ENCODE measurements around the gene MAD1L1.

The MAD1L1 gene

GRCh38 chr7:2019711-2020511 lies 212.8 kb downstream of the MAD1L1 start:
- DNase-seq, result no peak

DNA sequence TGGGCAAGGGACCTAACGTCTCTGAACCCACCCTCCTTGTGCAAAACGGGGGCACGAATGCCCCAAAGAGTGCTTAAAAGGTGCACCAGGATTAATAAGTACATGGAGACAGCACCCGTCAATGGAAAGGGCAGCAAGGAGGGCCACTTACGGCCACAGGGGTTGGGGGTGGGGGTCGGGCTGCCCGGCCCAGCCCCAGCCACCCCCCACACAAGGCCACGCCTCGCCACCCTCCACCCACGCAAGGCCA lies 213.4 kb downstream of the MAD1L1 start:
- DNase-seq, result no peak

- DNase-seq, result no peak
Measured at GRCh38 chr7:2018569-2019460, 213.9 kb downstream of the MAD1L1 start.

- DNase-seq, result no peak
Measured at GRCh38 chr7:2017914-2018568, 214.7 kb downstream of the MAD1L1 start.

DNA sequence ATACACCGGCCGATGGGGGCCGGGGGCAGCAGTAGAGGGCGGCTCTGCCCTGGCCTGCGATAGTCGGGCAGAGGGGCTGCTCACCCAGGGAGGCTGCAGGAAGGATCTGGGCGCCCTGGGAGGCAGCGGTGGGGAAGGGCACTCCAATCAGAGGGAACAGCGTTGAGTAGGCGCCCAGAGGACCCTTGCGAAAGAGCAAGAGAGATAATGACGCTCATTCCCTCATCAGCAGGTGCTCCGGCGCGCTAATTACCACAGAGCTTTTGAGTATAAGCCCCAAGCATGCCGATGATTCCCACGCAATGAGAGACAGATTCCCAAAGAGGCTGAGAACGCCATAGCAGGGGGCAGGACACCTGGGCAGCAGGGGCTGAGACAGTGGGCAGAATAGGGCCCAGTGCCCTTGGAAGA lies 215.3 kb downstream of the MAD1L1 start:
- DNase-seq, result no peak

- no peak for DNase-seq
Measured at GRCh38 chr7:2016761-2017480, 215.8 kb downstream of the MAD1L1 start.

DNA sequence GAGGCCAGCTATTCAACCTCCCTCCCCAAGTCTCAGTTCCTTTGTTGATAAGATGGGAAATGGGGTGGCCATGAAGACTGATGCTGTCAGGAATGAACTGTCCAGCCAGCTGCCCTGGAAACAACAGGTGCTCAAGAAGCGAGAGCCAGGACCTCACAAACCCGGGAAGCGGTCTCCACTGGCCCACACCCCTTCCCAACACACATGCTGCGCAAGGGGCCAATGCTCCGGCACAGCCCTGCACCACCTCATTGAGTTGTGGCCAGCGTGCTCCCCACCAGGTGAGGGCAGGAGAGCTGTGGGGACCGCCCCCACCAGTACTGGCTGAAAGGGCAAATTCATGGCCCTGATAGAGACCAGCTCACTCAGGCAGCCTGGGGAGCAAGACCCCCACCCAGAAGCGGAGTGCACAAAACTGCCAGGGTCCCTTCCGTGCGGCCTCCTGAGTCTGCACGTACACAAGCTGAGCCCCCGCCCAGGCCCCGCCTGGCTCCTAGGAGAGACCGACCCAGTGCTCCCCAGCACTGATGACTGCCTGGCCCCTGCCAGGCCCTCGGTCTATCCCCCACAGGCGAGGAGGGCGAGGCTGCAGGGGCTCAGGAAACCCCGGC lies 216.6 kb downstream of the MAD1L1 start:
- DNase-seq, result no peak

DNA sequence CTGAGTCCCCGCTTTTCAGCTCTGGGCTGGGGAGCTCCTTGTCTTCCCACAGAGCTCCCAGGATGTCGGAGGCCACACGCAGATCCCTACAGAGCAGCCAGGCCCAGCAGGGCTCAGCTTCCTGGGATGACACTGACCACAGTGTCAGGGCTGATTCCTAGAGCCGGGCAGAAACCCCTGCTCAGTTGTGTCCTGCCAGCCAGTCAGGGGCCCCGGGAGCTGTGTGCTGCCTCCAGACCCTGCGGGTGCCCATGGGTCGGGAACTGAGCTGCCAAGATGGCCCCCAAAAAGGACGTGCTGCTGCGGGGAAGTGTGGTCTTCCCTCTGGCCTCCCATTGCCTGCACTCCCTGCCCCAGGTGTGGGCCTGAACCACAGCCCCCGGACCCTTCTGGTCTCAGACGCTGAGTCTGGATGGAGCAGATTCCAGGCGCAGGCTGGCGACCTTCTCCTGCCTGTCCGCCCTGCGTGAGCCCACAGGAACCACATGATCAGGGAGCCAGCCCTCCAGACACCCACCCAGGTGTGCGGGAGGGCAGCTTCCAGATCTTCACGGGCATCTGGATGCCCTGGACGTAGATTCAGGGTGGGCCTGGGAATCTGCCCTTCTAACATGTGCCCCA lies 217.4 kb downstream of the MAD1L1 start:
- no peak for DNase-seq

GRCh38 chr7:2014391-2015241 lies 218.1 kb downstream of the MAD1L1 start:
- no peak for DNase-seq

DNA sequence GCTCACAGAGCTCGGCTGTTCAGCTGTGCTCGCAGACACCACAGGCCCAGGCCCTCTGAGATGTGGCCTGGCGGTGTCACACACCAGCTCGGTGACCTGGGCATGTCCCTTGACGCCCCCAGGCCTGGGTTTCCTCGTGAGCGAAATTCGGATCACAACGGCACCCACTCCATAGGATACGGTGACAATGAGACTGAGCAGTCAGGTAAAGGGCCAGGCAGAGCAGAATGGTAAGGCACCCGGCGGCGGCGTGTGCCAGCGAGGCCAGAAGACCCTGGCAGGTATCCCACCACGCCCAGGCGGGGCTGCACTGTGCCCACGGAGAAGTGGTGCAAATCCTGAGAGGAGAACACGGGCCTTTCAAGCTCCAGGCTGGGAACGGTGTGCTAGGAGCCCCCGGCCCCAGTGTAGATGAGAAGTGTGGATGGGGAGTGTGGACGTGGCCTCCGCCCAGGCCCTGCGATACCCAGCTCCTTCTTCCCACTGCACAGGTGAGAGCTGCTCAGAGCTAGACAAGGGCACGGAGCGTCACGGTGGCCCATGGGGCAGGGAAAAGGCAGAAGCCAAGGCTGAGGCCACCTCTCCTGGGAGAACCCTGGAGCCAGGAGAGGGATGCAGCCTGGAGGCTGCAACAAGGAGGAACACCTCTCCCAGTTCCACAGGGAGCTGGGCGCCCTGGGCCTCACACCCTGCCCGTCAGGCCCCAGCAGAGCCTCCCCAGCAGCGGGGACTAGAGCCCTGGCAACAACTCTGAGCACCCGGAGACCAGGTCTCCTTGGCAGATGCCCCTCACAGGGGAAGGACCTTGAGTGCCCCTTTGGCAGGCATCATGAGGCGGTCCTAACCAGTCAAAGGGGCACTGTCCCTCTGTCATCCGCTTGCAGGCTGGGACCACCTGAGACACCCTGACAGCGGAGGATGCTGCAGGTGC lies 219.1 kb downstream of the MAD1L1 start:
- DNase-seq, result no peak

DNA sequence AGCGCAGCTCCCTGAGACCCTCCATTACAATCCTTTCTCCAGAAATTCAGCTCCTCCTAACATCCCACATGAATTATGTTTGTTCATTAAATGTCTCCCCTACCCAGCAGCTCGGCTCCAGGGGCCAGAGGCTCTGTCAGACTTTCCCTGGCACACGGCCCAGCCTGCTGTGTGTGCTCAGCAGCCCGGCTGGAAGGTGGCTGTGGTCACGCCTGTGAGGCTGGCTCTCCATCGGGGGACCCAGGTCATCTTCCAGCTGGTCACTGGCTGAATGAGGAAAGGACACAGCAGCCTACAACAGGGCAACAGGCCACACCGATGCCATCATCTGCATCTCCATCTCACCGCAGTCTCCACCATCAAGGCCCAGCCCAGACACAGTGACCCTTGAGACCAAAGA lies 219.8 kb downstream of the MAD1L1 start:
- no peak for DNase-seq

DNA sequence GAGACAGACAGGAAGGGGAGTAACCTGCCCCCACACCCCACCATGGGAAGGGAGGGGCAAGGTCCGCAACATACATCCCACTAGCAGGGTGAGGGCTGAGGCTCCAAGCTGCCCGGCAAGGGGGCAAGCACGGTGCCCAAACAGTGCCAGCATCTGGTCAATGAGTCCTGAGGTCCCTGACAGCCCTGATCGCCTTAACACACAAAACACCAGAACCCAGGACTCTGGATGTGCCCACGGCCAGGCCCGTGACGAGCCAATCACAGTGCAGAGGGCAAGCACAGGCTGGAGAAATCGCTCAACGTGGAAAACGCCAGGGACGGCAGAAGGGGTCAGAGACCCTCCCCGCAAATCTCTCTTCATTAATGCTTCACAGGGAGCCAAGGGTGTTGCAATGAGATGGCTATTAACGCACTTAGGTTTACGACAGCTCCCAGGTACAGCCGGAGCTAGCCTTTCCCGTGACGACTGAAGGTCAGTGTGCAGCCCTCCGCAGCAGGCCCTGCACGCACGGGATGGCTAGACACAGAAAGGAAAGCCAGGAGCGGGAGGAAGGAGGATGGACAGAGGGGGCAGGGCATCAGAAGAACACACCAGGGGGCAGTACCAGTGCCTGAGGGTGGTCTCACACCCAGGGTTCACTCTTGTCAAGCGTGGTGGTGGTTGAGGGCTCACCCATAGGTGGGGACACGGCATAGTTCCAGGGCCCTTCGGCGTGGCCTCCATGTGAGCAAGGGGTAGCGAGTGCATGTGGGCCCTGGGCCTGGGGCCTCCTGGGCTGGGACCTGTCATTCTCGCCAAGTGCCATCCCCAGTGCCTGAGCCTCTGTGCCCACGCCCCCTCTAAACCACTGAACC lies 220.5 kb downstream of the MAD1L1 start:
- peak; percentile 6 for DNase-seq

GRCh38 chr7:2011266-2012043 lies 221.3 kb downstream of the MAD1L1 start:
- peak; percentile 4 for DNase-seq

- peak; percentile 3 for DNase-seq
Measured at GRCh38 chr7:2010551-2011265, 222.0 kb downstream of the MAD1L1 start.

- DNase-seq, result peak; percentile 2
Measured at GRCh38 chr7:2010101-2010500, 222.6 kb downstream of the MAD1L1 start.

GRCh38 chr7:2009541-2010001 lies 223.2 kb downstream of the MAD1L1 start:
- peak; percentile 7 for DNase-seq

- DNase-seq, result no peak
Measured at GRCh38 chr7:2008936-2009540, 223.7 kb downstream of the MAD1L1 start.
